AG09319 (cell line): ENCODE measurements around the gene IRF8.

Source experiments
- DNase-seq: peaks from one replicate; pipeline ENCODE4 v3.0.0-alpha.2; 2010; ENCODE audit warnings: low read depth; ENCODE audit errors: extremely low read depth
- CTCF ChIP-seq: IDR thresholded peaks from 2 replicates; pipeline ENCODE4 v1.5.1; 2011; ENCODE audit warnings: low read depth, mild to moderate bottlenecking, inconsistent platforms, low read length, moderate library complexity

IRF8 gene

GRCh38 chr16:85967111-85967510, 68.1 kb downstream of the IRF8 start:
- no peak for DNase-seq
- no peak for TF ChIP-seq CTCF

- TF ChIP-seq CTCF = no peak
- DNase-seq = no peak
Observed at GRCh38 chr16:85968041-85968920, 69.3 kb downstream of the IRF8 start.

GRCh38 chr16:85969159-85969558, 70.2 kb downstream of the IRF8 start:
- TF ChIP-seq CTCF = no peak
- DNase-seq = peak; percentile 2

GRCh38 chr16:85969591-85969990, 70.6 kb downstream of the IRF8 start:
- DNase-seq = no peak
- no peak for TF ChIP-seq CTCF

- no peak for DNase-seq
- TF ChIP-seq CTCF = no peak
Observed at GRCh38 chr16:85970016-85970733, 71.2 kb downstream of the IRF8 start.

- no peak for TF ChIP-seq CTCF
- no peak for DNase-seq
Observed at GRCh38 chr16:85970738-85971137, 71.8 kb downstream of the IRF8 start.
